Endothelial cell of umbilical vein (primary cell): ENCODE data around the gene WRAP53. TPM values are rescaled to one million over a fixed set of nuclear protein-coding genes. Genes with fewer than 3 reads are reported as not detected.

ENCODE experiments used
- BruUV-seq: library from RNA; stranded (reverse); fragments of 400-500 nt; replicated peaks from 2 replicates; lab custom pipeline; 2021; lab: Mats Ljungman, UMichigan
- CTCF ChIA-PET: fragments of 300-600, 350-600 bp; sonication (Branson Sonifier 250); formaldehyde crosslinking; loops from one replicate; lab custom pipeline; 2021; ENCODE audit warnings: antibody characterized with exemption, inconsistent platforms; lab: Charles Lee
- POLR2A ChIA-PET: fragments of 300-600, 350-600 bp; sonication (Branson Sonifier 250); formaldehyde crosslinking; loops from one replicate; lab custom pipeline; 2021; ENCODE audit warnings: antibody characterized with exemption, inconsistent platforms; lab: Charles Lee
- DNase-seq: peaks from one replicate; pipeline ENCODE4 v3.0.0-alpha.2; 2011; ENCODE audit warnings: low read depth, low spot score
- FAIRE-seq: peaks from 2 replicates; lab custom pipeline; 2011; peaks lifted over from hg19 to GRCh38; lab: Jason Lieb, UNC
- H2AFZ ChIP-seq: 2 replicates; pipeline ENCODE4 v1.6.0; 2012; ENCODE audit warnings: low read depth, low read length, control low read depth, inconsistent platforms
- H3K27ac ChIP-seq: 2 replicates; pipeline ENCODE4 v1.5.1; 2011; ENCODE audit warnings: low read depth, mild to moderate bottlenecking, control low read depth, low read length, moderate library complexity; ENCODE audit not compliant: insufficient read depth
- H3K27me3 ChIP-seq, 2 experiments: 2 replicates each; pipeline versions ENCODE4 v1.6.0 to v1.6.1; 2011; ENCODE audit warnings: low read length in 2 of 2, mixed read lengths in 1 of 2; ENCODE audit not compliant: control insufficient read depth in 2 of 2, insufficient read depth in 2 of 2
- H3K36me3 ChIP-seq, 2 experiments: 2 replicates in 1 of 2; 3 replicates in 1 of 2; pipeline ENCODE4 v1.5.1; 2011; ENCODE audit warnings: low read length in 2 of 2, mild to moderate bottlenecking in 1 of 2, moderate library complexity in 1 of 2; ENCODE audit not compliant: control insufficient read depth in 2 of 2, insufficient read depth in 2 of 2; ENCODE audit errors: extremely low read depth in 1 of 2
- H3K4me1 ChIP-seq: 3 replicates; pipeline ENCODE4 v1.5.1; 2011; ENCODE audit warnings: mild to moderate bottlenecking, low read length; ENCODE audit not compliant: control insufficient read depth, insufficient read depth; ENCODE audit errors: extremely low read depth
- H3K4me2 ChIP-seq: 2 replicates; pipeline ENCODE4 v1.6.1; 2011; ENCODE audit warnings: low read length, control low read depth, mixed read lengths; ENCODE audit not compliant: insufficient read depth
- H3K4me3 ChIP-seq, 3 experiments: fragments of 200-600 bp in 1 of 3; sonication (generic), shearing (Covaris generic) in 1 of 3; replicated peaks in 1 of 3; 2 replicates each; pipeline ENCODE4 v1.5.1; 2011 to 2016; ENCODE audit warnings: control low read depth in 3 of 3, low read length in 3 of 3, mild to moderate bottlenecking in 2 of 3, inconsistent platforms in 1 of 3, low read depth in 1 of 3, moderate library complexity in 1 of 3; ENCODE audit not compliant: insufficient read depth in 1 of 3
- H3K79me2 ChIP-seq: 2 replicates; pipeline ENCODE4 v1.6.0; 2012; ENCODE audit warnings: low read length, inconsistent platforms; ENCODE audit not compliant: control insufficient read depth, insufficient read depth
- H3K9ac ChIP-seq: replicated peaks from 2 replicates; pipeline ENCODE3; 2011; ENCODE audit warnings: low read length, control low read depth; ENCODE audit not compliant: insufficient read depth; ENCODE audit errors: extremely low read depth
- H3K9me1 ChIP-seq: replicated peaks from 3 replicates; pipeline ENCODE4 v1.6.0; 2011; ENCODE audit warnings: mild to moderate bottlenecking, low read length; ENCODE audit not compliant: control insufficient read depth, insufficient read depth; ENCODE audit errors: extremely low read depth
- H3K9me3 ChIP-seq: replicated peaks from 2 replicates; pipeline ENCODE4 v1.5.1; 2012; ENCODE audit warnings: low read length, inconsistent platforms; ENCODE audit not compliant: control insufficient read depth, insufficient read depth
- H4K20me1 ChIP-seq: replicated peaks from 2 replicates; pipeline ENCODE3; 2011; ENCODE audit warnings: mild to moderate bottlenecking, low read length; ENCODE audit not compliant: control insufficient read depth, insufficient read depth; ENCODE audit errors: extremely low read depth
- EZH2 ChIP-seq: IDR thresholded peaks from 2 replicates; pipeline ENCODE4 v1.6.1; 2012; ENCODE audit warnings: borderline replicate concordance, low read depth, mild to moderate bottlenecking, moderate library complexity, low read length, inconsistent platforms; ENCODE audit not compliant: severe bottlenecking
- FOS ChIP-seq: IDR thresholded peaks from 2 replicates; pipeline ENCODE4 v1.6.1; 2011; ENCODE audit warnings: mild to moderate bottlenecking, low read length, moderate library complexity, borderline replicate concordance; ENCODE audit not compliant: insufficient read depth
- GATA2 ChIP-seq: IDR thresholded peaks from 2 replicates; pipeline ENCODE4 v1.7.0; 2011; ENCODE audit warnings: low read depth, mild to moderate bottlenecking, moderate library complexity, mixed read lengths, low read length; ENCODE audit not compliant: insufficient read length, insufficient read depth
- JUN ChIP-seq: IDR thresholded peaks from 2 replicates; pipeline ENCODE4 v1.6.1; 2011; ENCODE audit warnings: borderline replicate concordance, low read depth; ENCODE audit not compliant: insufficient read length, insufficient read depth
- MYC ChIP-seq: IDR thresholded peaks from one replicate; pipeline ENCODE4 v1.6.1; 2011; ENCODE audit warnings: mild to moderate bottlenecking, low read depth, low read length
- POLR2A ChIP-seq: IDR thresholded peaks from 2 replicates; pipeline ENCODE4 v1.6.1; 2012; ENCODE audit warnings: low read depth, mild to moderate bottlenecking, control low read depth, low read length
- POLR2AphosphoS5 ChIP-seq: IDR thresholded peaks from 2 replicates; pipeline ENCODE4 v1.6.1; 2012; ENCODE audit warnings: low read depth, mild to moderate bottlenecking, control low read depth, low read length, moderate library complexity; ENCODE audit not compliant: insufficient read depth
- dilution Hi-C: fragments of 300-500 bp; cut with MboI; formaldehyde crosslinking; loops from one replicate; pipeline ENCODE4 v1.15.0; 2019; ENCODE audit warnings: low sequenced_read_pairs; ENCODE audit not compliant: extremely low pct_ligation_motif_present
- intact Hi-C: fragments of 100-400 bp; cut with micrococcal nuclease; formaldehyde crosslinking; loops from one replicate; pipeline ENCODE4 v1.10.0; 2022
- polyA plus RNA-seq, 4 experiments: library from polyadenylated mRNA; depleted of rRNA in 3 of 4; stranded (reverse) in 3 of 4; unstranded in 1 of 4; fragments of >200 nt; gene quantifications; 2 replicates each; pipeline versions ENCODE4 v1.2.1 to v1.2.3, GENCODE V29; 2011 to 2012; ENCODE audit warnings: missing spikeins in 1 of 4
- total RNA-seq: library from RNA; stranded (reverse); gene quantifications from 2 replicates; pipeline ENCODE4 v1.2.3, GENCODE V29; 2021
- TF ChIP-seq, protein P1 (sequence below): IDR thresholded peaks from 2 replicates; pipeline ENCODE4 v1.6.1; 2011; ENCODE audit not compliant: insufficient read depth, insufficient read length
- TF ChIP-seq, protein P2 (sequence below), 2 donors: IDR thresholded peaks; 1 replicate in 1 of 2; 2 replicates in 1 of 2; pipeline ENCODE4 v1.5.1; 2011; ENCODE audit warnings: low read length in 2 of 2, mild to moderate bottlenecking in 2 of 2, moderate library complexity in 2 of 2, control low read depth in 1 of 2, inconsistent platforms in 1 of 2, low read depth in 1 of 2; ENCODE audit not compliant: insufficient read depth in 1 of 2; ENCODE audit errors: extremely low read depth in 1 of 2

WRAP53 gene
- total and polyA plus RNA-seq, 2 donors (not counting 3 experiments of a cell fraction or from before 2014, with no cell fraction given) = 17.9 to 28.0 TPM

GRCh38 chr17:7667656-7668406, 20.4 kb upstream of the WRAP53 start:
- TF ChIP-seq POLR2AphosphoS5 (no peak), GATA2 (no peak), FOS (no peak), JUN (no peak), EZH2 (no peak), POLR2A (no peak), MYC (no peak)
- TF ChIP-seq, protein P1, sequence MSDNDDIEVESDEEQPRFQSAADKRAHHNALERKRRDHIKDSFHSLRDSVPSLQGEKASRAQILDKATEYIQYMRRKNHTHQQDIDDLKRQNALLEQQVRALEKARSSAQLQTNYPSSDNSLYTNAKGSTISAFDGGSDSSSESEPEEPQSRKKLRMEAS = no peak
- TF ChIP-seq, protein P2, sequence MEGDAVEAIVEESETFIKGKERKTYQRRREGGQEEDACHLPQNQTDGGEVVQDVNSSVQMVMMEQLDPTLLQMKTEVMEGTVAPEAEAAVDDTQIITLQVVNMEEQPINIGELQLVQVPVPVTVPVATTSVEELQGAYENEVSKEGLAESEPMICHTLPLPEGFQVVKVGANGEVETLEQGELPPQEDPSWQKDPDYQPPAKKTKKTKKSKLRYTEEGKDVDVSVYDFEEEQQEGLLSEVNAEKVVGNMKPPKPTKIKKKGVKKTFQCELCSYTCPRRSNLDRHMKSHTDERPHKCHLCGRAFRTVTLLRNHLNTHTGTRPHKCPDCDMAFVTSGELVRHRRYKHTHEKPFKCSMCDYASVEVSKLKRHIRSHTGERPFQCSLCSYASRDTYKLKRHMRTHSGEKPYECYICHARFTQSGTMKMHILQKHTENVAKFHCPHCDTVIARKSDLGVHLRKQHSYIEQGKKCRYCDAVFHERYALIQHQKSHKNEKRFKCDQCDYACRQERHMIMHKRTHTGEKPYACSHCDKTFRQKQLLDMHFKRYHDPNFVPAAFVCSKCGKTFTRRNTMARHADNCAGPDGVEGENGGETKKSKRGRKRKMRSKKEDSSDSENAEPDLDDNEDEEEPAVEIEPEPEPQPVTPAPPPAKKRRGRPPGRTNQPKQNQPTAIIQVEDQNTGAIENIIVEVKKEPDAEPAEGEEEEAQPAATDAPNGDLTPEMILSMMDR (IDR thresholded peaks at IDR 0.05; ENCODE audit: extremely low read depth in 1 of 2, insufficient read depth in 1 of 2, low read depth in 1 of 2, low read length in 2 of 2) = no peak

More at GRCh38 chr17:7667656-7668406, 20.4 kb upstream of the WRAP53 start:
- H2AFZ ChIP-seq = no peak overlapping the region
- DNase-seq (no peak), FAIRE-seq (no peak)
- no peaks in the 10 kb centered on the region for H4K20me1 ChIP-seq
- dilution Hi-C loops = no loop called here
- ChIA-PET POLR2A (no interaction called here), CTCF (interaction anchor here (0.8 to 1.5 kb wide), 6 partner anchors 9 to 322 kb away, joined by 3 to 5 read pairs (median 3); partner anchors contain the start of genes TP53 and WRAP53)
- no peak overlapping the region for H3K4me3 ChIP-seq
- no TSS peak for BruUV-seq
- no peak overlapping the region for H3K9ac ChIP-seq
- H3K9me3 ChIP-seq = no peaks in the 10 kb centered on the region
- H3K36me3 ChIP-seq = peaks cover 8 to 29% of the 10 kb centered on the region in 2 experiments
- intact Hi-C loops = no loop called here
- H3K4me1 ChIP-seq = no peaks in the 10 kb centered on the region
- H3K27me3 ChIP-seq = no peaks in the 10 kb centered on the region
- H3K79me2 ChIP-seq = no peaks in the 10 kb centered on the region
- no peak overlapping the region for H3K27ac ChIP-seq
- no peak overlapping the region for H3K4me2 ChIP-seq
- H3K9me1 ChIP-seq = no peaks in the 10 kb centered on the region
